ENCODE measurements around the gene RBPJ. TPM values are rescaled to one million over a fixed set of nuclear protein-coding genes. Genes with fewer than 3 reads are reported as not detected.
A peak's percentile ranks its signal among the peaks of the same experiment; 100 is the strongest.

The RBPJ gene
- polyA plus RNA-seq, 1 donor from 2014 or later: 89.8 TPM

DNA sequence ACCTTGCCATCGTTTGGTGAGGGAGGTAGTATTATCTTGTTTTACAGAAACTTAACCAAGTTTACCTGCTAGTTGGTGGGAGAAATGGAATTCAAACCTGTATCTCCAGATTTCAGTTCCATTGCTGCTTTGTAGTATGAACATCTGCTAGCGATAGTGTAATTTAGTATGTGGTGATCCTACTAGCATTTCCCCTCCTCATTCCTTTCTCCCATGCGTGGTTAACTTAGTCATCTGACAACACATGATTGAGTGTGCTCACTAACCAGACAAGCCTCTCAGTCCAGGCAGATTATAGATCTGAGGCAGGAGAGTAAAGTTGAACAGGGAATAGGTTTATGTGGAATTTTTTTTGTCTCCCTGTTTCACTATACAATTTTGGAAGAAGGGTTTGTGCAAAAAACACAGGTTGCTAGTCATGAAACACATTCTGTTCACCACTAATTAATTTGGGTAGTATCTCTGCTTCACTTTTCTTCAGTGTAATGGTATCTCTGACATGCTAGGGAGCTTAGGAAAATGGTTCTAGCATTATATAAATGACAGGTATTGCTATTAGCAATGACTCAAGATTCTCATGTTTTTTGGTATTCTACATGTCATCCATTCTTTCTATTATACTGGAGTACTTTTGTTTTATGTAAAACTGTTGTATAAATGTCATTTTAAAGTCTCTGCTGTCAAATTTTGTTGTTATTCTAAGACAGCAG, 21.7 kb downstream of the RBPJ start:
- H3K4me2 ChIP-seq (ENCODE audit: low read length): peak overlapping the region; percentile 50
- peaks cover 59% of the 10 kb centered on the region for H3K79me2 ChIP-seq (replicated peaks; ENCODE audit: insufficient read depth, low read length)
- no peaks in the 10 kb centered on the region for H3K27me3 ChIP-seq (ENCODE audit: insufficient read depth, low read depth, low read length)
- H3F3A ChIP-seq (ENCODE audit: insufficient read depth, low read length, poor library complexity, severe bottlenecking): no peaks in the 10 kb centered on the region
- no peaks in the 10 kb centered on the region for H3K36me3 ChIP-seq (ENCODE audit: insufficient read depth, low read length)
- TF ChIP-seq TAF1 (IDR thresholded peaks at IDR 0.05; ENCODE audit: low read depth) (no peak), POLR2AphosphoS5 (IDR thresholded peaks at IDR 0.05) (no peak), RAD21 (conservative IDR thresholded peaks at IDR 0.05) (no peak), EP300 (conservative IDR thresholded peaks at IDR 0.05; ENCODE audit: poor library complexity, severe bottlenecking) (peak; percentile 88)
- TF ChIP-seq, protein P1, sequence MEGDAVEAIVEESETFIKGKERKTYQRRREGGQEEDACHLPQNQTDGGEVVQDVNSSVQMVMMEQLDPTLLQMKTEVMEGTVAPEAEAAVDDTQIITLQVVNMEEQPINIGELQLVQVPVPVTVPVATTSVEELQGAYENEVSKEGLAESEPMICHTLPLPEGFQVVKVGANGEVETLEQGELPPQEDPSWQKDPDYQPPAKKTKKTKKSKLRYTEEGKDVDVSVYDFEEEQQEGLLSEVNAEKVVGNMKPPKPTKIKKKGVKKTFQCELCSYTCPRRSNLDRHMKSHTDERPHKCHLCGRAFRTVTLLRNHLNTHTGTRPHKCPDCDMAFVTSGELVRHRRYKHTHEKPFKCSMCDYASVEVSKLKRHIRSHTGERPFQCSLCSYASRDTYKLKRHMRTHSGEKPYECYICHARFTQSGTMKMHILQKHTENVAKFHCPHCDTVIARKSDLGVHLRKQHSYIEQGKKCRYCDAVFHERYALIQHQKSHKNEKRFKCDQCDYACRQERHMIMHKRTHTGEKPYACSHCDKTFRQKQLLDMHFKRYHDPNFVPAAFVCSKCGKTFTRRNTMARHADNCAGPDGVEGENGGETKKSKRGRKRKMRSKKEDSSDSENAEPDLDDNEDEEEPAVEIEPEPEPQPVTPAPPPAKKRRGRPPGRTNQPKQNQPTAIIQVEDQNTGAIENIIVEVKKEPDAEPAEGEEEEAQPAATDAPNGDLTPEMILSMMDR (IDR thresholded peaks at IDR 0.05; ENCODE audit: poor library complexity, severe bottlenecking): no peak
- H3K27ac ChIP-seq (ENCODE audit: low read length): peak overlapping the region; percentile 40
- no peaks in the 10 kb centered on the region for H3K9me2 ChIP-seq (ENCODE audit: insufficient read depth, low read length)
- no peaks in the 10 kb centered on the region for H3K9me3 ChIP-seq (ENCODE audit: low read length)
- no peak overlapping the region for H2AFZ ChIP-seq (ENCODE audit: low read depth, low read length)
- H4K20me1 ChIP-seq (ENCODE audit: insufficient read depth): no peaks in the 10 kb centered on the region
- H3K9ac ChIP-seq (ENCODE audit: low read length): no peak overlapping the region
- peak overlapping the region; percentile 37 for H3K4me3 ChIP-seq (ENCODE audit: low read length)

DNA sequence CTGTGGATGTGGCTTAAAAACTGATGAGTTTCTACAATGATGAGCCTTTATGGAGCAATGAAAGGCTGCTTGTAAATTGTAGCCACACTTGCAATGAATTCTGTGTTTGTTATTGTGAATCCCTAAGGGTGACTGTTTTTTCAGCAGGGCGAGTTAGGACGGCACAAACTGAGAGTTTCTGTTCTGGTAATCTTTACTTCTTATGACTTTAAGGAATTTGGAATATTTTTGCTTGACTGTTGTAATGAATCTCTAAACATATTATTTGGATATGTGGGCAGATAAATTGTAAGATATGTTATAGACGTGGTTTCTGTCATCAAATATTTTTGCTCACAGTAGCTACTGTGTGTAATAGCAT, 22.2 kb downstream of the RBPJ start:
- Histone ChIP-seq H3K36me3 (ENCODE audit: insufficient read depth, low read length) (no peaks in the 10 kb centered on the region), H3F3A (ENCODE audit: insufficient read depth, low read length, poor library complexity, severe bottlenecking) (no peaks in the 10 kb centered on the region), H2AFZ (ENCODE audit: low read depth, low read length) (no peak overlapping the region), H3K9me2 (ENCODE audit: insufficient read depth, low read length) (no peaks in the 10 kb centered on the region), H3K4me3 (ENCODE audit: low read length) (peak overlapping the region; percentile 27), H3K27me3 (ENCODE audit: insufficient read depth, low read depth, low read length) (no peaks in the 10 kb centered on the region), H3K79me2 (replicated peaks; ENCODE audit: insufficient read depth, low read length) (peaks cover 58% of the 10 kb centered on the region), H3K9me3 (ENCODE audit: low read length) (no peaks in the 10 kb centered on the region), H3K27ac (ENCODE audit: low read length) (peak overlapping the region; percentile 40), H4K20me1 (ENCODE audit: insufficient read depth) (no peaks in the 10 kb centered on the region), H3K9ac (ENCODE audit: low read length) (no peak overlapping the region), H3K4me2 (ENCODE audit: low read length) (peak overlapping the region; percentile 50)
- no peak for TF ChIP-seq TAF1 (IDR thresholded peaks at IDR 0.05; ENCODE audit: low read depth)
- TF ChIP-seq EP300 (conservative IDR thresholded peaks at IDR 0.05; ENCODE audit: poor library complexity, severe bottlenecking): peak; percentile 8

DNA sequence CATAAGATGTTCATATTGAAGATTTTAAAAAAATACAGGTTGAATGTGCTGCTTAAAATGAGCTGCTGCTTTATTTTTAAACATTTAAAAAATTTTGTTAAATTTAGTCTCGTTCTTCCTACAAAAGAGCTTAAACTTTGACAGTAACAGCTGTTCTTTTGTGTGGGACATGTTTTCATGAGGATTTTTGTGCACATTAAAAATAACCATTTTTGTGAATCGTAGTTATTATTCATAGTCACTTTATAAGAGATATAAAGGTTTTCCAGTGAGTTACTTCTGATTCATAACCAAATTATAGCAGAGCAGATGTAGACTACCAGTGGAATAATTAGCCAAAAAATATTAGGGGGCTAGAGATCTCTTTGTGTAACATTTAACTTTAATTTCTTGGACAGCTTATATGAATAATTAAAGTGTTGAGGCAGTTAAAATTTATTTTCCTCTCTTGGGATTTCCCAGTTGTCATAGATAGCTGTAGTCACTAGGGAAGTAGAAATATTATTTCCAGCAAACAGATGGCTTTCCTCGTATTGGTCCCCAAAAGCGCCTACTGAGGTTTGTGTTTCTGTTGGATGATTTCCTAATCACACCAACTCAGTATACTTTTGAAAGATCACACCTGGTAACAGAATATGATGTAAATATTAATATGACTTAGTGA, 24.2 kb downstream of the RBPJ start:
- H4K20me1 ChIP-seq (ENCODE audit: insufficient read depth): no peaks in the 10 kb centered on the region
- H3K9me2 ChIP-seq (ENCODE audit: insufficient read depth, low read length): no peaks in the 10 kb centered on the region
- H3K4me3 ChIP-seq (ENCODE audit: low read length): no peak overlapping the region
- peaks cover 58% of the 10 kb centered on the region for H3K79me2 ChIP-seq (replicated peaks; ENCODE audit: insufficient read depth, low read length)
- TF ChIP-seq TAF1 (IDR thresholded peaks at IDR 0.05; ENCODE audit: low read depth): no peak
- TF ChIP-seq MXI1 (conservative IDR thresholded peaks at IDR 0.05; ENCODE audit: poor library complexity, severe bottlenecking): no peak
- no peak for TF ChIP-seq EZH2 (IDR thresholded peaks at IDR 0.05; ENCODE audit: borderline replicate concordance, insufficient read depth, low read length, poor library complexity, severe bottlenecking)
- no peak for TF ChIP-seq POLR2AphosphoS5 (IDR thresholded peaks at IDR 0.05)
- no peak for TF ChIP-seq EP300 (conservative IDR thresholded peaks at IDR 0.05; ENCODE audit: poor library complexity, severe bottlenecking)
- H3F3A ChIP-seq (ENCODE audit: insufficient read depth, low read length, poor library complexity, severe bottlenecking): no peaks in the 10 kb centered on the region
- H3K9me3 ChIP-seq (ENCODE audit: low read length): no peaks in the 10 kb centered on the region
- H3K4me2 ChIP-seq (ENCODE audit: low read length): no peak overlapping the region
- no peak overlapping the region for H3K27ac ChIP-seq (ENCODE audit: low read length)
- H3K9ac ChIP-seq (ENCODE audit: low read length): no peak overlapping the region
- no peaks in the 10 kb centered on the region for H3K27me3 ChIP-seq (ENCODE audit: insufficient read depth, low read depth, low read length)
- H3K36me3 ChIP-seq (ENCODE audit: insufficient read depth, low read length): no peaks in the 10 kb centered on the region
- H2AFZ ChIP-seq (ENCODE audit: low read depth, low read length): no peak overlapping the region

Measured in neural cell (in vitro differentiated cells).